ENCODE measurements around the gene CLIC5. TPM values are rescaled to one million over a fixed set of nuclear protein-coding genes. Genes with fewer than 3 reads are reported as not detected.

The CLIC5 gene
- total and polyA plus RNA-seq, 2 of the 8 experiments (the other 6 are each of a cell fraction or from before 2014, with no cell fraction given) = 0.12 to 0.15 TPM

- Histone ChIP-seq H3K4me1 (replicated peaks in 1 of 4; ENCODE audit: control insufficient read depth in 3 of 4, insufficient read depth in 4 of 4, low read length in 3 of 4) (peaks cover 0 to 12% (median 8%) of the 10 kb centered on the region in 4 experiments; a peak in 5 of 7 replicates), H3K4ac (replicated peaks; ENCODE audit: insufficient read length, low read depth, low read length) (no peak overlapping the region), H4K8ac (ENCODE audit: extremely low read depth, insufficient read depth, low read length) (no peak overlapping the region), H2BK20ac (ENCODE audit: low read length) (no peak overlapping the region), H2BK15ac (ENCODE audit: low read length) (no peak overlapping the region), H2BK120ac (replicated peaks; ENCODE audit: low read depth, low read length) (no peak overlapping the region), H3K14ac (ENCODE audit: insufficient read length) (no peak overlapping the region), H4K91ac (replicated peaks; ENCODE audit: insufficient read length, low read length) (no peak overlapping the region), H4K20me1 (replicated peaks in 1 of 2; ENCODE audit: control insufficient read depth in 1 of 2, insufficient read depth in 2 of 2, low read length in 2 of 2) (no peaks in the 10 kb centered on the region), H3K23ac (ENCODE audit: insufficient read length) (no peak overlapping the region), H3K9me3 (ENCODE audit: insufficient read depth in 2 of 2, low read depth in 1 of 2, low read length in 1 of 2) (no peaks in the 10 kb centered on the region), H3K23me2 (ENCODE audit: low read depth, low read length) (no peaks in the 10 kb centered on the region), H3K27ac (ENCODE audit: low read depth, low read length) (no peak overlapping the region), H3K4me2 (ENCODE audit: insufficient read depth in 1 of 2, low read depth in 2 of 2, low read length in 2 of 2) (no peak overlapping the region), H3K79me2 (ENCODE audit: control insufficient read depth in 1 of 2, insufficient read depth in 2 of 2, low read length in 2 of 2) (no peaks in the 10 kb centered on the region), H2AFZ (ENCODE audit: low read length) (no peak overlapping the region), H2BK5ac (ENCODE audit: low read depth, low read length) (no peak overlapping the region), H2BK12ac (ENCODE audit: low read depth, low read length) (no peak overlapping the region), H3K27me3 (replicated peaks in 1 of 4; ENCODE audit: control insufficient read depth in 3 of 4, extremely low read depth in 1 of 4, insufficient read depth in 3 of 4, low read length in 3 of 4) (no peaks in the 10 kb centered on the region; a peak in 2 of 7 replicates), H3K36me3 (ENCODE audit: control insufficient read depth in 2 of 4, insufficient read depth in 4 of 4, low read length in 3 of 4) (no peaks in the 10 kb centered on the region), H3K4me3 (ENCODE audit: extremely low read depth in 1 of 4, insufficient read depth in 2 of 4, low read depth in 3 of 4, low read length in 4 of 4) (no peak overlapping the region), H3K18ac (ENCODE audit: extremely low read depth, low read length) (no peak overlapping the region), H2AK5ac (ENCODE audit: low read depth, low read length) (no peak overlapping the region), H3K9ac (replicated peaks in 1 of 4; ENCODE audit: extremely low read depth in 1 of 4, low read depth in 3 of 4, low read length in 3 of 4) (no peak overlapping the region), H3K56ac (replicated peaks; ENCODE audit: insufficient read length, low read depth, low read length) (no peak overlapping the region), H3K79me1 (ENCODE audit: low read depth, low read length) (no peaks in the 10 kb centered on the region), H4K5ac (ENCODE audit: insufficient read length, low read depth, low read length) (no peak overlapping the region)
- 71% methylated on average over 5 of the region's 5 CpGs; no CpG with 5 or more reads in 1 of the 2 experiments for WGBS, 2 experiments (ENCODE audit: extremely low coverage in 1 of 2, insufficient coverage in 1 of 2, insufficient read length in 1 of 2, insufficient replicate concordance in 2 of 2, low coverage in 1 of 2, low lambda C conversion rate in 2 of 2, missing lambda C conversion rate in 1 of 2)
- TF ChIP-seq EGR1 (IDR thresholded peaks at IDR 0.05; ENCODE audit: borderline replicate concordance, low read depth, low read length) (no peak), KDM1A (IDR thresholded peaks at IDR 0.05; ENCODE audit: borderline replicate concordance, low read length) (no peak), SP4 (IDR thresholded peaks at IDR 0.05; ENCODE audit: low read length) (no peak), CBX5 (IDR thresholded peaks at IDR 0.05; ENCODE audit: low read depth, low read length) (no peak), EP300 (IDR thresholded peaks at IDR 0.05; ENCODE audit: borderline replicate concordance in 1 of 2, low read depth in 2 of 2, low read length in 2 of 2) (no peak), TCF12 (IDR thresholded peaks at IDR 0.05; ENCODE audit: low read depth, low read length) (no peak)
- DNase-seq (ENCODE audit: low read depth in 1 of 2, low spot score in 2 of 2) (no peak), FAIRE-seq (no peak)
- POLR2A ChIA-PET (ENCODE audit: partially characterized antibody) = no interaction called here
- CTCF ChIA-PET (ENCODE audit: partially characterized antibody) = interaction anchor here (0.7 to 1.3 kb wide), 2 partner anchors 26 to 191 kb away, joined by 3 read pairs; no protein-coding TSS in a partner anchor
Measured at GRCh38 chr6:45895569-45895968, 120.1 kb downstream of the CLIC5 start.

Measured in H1 (cell line).